ENCODE measurements around the gene KHSRP. TPM values are rescaled to one million over a fixed set of nuclear protein-coding genes. Genes with fewer than 3 reads are reported as not detected.

KHSRP gene
- total RNA-seq, 1 donor, result 86.5 TPM

DNA sequence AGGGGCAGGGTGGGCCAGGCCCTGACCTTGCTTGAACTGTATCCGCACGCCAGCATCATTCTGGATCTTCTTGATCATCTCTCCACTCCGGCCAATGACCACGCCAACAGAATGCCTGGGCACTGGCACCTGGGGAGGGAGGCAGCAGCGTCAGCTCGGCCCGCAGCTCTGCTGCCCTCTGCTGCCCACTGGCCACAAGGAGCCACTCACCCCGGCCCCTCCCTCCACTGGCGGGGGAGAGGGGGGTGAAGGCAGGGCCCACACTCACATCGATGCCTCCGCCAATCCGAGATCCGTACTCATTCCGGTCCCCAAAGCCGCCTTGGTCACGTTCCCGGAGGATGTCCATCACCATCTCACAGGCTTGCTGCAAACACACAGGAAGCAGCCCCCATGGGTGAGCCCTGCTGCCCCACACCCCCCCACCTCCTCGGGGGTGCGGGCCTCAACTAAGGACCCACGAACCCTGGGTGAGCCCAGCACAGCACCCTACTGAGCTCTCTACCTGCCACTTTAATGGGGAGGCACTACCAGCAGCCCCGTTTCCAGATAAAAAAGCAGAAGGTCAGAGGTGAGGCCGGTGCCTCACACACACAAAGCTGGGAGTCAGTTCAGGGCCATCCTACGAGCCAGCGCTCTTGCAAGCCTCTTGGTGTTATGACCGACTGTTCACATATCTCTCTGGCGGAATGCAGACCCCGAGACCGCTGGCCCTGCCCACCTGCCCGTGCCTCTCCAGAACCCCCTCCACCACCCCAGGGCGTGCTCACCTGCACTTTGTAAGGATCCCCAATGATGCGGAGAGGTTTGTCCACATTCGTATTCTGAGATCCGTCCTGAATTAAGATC lies 6.7 kb downstream of the KHSRP start:
- no peak for DNase-seq (ENCODE audit: low read depth)
- TF ChIP-seq, protein P1, sequence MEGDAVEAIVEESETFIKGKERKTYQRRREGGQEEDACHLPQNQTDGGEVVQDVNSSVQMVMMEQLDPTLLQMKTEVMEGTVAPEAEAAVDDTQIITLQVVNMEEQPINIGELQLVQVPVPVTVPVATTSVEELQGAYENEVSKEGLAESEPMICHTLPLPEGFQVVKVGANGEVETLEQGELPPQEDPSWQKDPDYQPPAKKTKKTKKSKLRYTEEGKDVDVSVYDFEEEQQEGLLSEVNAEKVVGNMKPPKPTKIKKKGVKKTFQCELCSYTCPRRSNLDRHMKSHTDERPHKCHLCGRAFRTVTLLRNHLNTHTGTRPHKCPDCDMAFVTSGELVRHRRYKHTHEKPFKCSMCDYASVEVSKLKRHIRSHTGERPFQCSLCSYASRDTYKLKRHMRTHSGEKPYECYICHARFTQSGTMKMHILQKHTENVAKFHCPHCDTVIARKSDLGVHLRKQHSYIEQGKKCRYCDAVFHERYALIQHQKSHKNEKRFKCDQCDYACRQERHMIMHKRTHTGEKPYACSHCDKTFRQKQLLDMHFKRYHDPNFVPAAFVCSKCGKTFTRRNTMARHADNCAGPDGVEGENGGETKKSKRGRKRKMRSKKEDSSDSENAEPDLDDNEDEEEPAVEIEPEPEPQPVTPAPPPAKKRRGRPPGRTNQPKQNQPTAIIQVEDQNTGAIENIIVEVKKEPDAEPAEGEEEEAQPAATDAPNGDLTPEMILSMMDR (IDR thresholded peaks at IDR 0.05; ENCODE audit: insufficient read depth, low read length), result peak; percentile 59
- no peak overlapping the region for H3K4me3 ChIP-seq (ENCODE audit: low read depth, low read length)

DNA sequence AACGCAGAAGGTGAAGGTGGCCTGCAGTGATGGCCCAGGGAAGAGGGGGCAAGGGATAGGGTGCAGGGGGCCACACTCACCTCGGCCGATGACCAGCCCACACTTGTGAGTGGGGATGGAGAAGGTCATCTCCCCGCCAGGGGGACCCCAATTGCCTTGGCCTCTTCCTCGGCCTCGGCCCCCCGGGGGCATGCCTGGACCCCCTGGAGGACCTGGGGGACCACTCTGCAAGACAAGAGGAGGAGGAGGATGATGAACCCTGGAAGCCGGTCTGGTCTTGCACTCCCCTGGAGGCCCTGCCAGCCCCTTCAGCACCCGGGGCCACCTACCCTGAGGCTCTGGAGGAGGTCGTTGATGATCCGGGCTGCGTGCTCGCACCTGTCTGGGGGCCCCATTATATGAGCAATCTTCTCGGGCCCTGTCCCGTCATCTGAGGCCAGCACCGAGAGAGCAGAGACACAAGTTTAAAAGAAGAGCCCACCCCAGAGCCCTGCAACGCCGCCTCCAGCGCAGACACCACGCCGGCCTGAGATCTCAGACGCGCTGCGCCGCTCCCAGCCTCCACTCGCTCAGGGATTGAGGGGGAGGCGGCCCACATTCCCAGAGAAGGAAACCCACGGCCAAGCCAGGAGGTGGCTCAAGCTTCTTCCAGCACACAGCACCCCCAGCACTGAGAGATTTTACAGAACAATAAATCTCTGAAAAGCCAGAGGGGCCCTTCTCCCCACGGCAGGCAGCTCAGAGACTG lies 7.8 kb downstream of the KHSRP start:
- no peak overlapping the region for H3K4me3 ChIP-seq (ENCODE audit: low read depth, low read length)
- DNase-seq (ENCODE audit: low read depth), result no peak
- TF ChIP-seq, protein P1 (IDR thresholded peaks at IDR 0.05; ENCODE audit: insufficient read depth, low read length), result no peak

DNA sequence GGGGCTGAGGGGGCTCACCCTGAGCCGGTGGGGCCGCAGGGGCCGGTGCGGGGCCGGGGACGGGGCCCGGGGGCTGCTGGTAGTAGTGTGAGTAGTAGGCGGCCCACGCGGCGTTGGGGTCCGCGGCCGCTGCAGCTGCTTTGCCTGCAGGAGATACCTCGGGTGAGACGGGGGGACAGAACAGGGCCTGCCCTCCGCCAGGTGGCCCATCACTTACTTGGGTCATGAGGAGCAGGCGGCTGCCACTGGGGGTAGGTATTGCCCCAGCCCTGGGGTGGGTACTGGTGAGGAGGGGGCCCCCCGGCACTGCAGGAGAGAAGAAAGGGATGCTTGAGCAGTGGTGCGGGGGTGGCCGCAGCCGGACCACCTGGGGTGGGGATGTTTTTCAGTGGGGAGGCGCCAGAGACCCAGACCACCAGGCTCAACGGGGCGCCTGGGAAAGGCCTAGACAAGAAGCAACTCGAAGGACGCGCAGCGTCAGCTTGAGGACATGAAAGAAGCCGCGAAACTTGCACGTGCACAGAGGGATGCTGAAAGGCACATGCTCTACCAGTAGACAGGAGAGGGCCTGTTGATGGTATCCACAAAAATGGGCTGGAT lies 8.9 kb downstream of the KHSRP start:
- TF ChIP-seq, protein P1 (IDR thresholded peaks at IDR 0.05; ENCODE audit: insufficient read depth, low read length), result no peak

DNA sequence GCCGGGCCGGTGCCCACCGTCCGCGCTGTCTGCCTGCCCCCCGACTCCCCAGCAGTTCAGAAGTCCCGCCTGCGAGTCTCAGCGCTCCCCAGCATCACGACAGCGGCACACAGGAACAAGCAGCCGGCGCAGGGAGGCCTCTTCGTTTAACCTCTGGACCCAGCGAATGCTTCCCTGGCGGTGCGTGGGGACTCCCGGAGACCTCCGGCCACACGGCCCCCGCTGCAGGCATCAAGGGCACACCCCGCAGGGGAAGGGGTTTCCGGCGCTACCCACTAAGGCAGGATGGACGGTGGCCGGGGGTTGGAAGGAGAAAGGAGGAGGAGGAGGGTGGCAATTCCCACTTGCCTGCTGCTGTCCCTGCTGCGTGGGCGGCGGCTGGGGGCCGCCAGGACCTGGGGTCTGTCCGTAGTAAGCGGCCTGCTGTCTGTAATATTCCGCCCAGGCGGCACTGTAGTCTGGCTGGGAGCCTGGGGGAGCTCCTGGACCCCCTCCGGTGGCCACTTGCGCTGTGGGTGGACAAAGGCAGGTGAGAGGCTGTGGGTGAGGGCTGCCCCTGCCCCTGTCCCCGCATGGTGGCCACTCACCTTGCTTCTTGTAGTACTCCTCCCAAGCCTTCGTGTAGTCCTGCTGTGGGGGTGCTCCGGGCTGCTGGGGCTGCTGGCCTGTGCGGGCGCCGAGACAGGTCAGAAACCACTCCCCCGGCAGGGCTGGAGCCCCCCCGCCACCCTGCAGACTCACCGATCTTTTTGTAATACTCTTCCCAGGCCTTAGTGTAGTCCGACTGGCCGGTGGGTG lies 9.6 kb downstream of the KHSRP start:
- H3K4me3 ChIP-seq (ENCODE audit: low read depth, low read length), result no peak overlapping the region
- TF ChIP-seq, protein P1 (IDR thresholded peaks at IDR 0.05; ENCODE audit: insufficient read depth, low read length), result no peak
- no peak for DNase-seq (ENCODE audit: low read depth)

More for the DNA sequence above, 8.9 kb downstream of the KHSRP start:
- no peak for DNase-seq (ENCODE audit: low read depth)
- no peak overlapping the region for H3K4me3 ChIP-seq (ENCODE audit: low read depth, low read length)

DNA sequence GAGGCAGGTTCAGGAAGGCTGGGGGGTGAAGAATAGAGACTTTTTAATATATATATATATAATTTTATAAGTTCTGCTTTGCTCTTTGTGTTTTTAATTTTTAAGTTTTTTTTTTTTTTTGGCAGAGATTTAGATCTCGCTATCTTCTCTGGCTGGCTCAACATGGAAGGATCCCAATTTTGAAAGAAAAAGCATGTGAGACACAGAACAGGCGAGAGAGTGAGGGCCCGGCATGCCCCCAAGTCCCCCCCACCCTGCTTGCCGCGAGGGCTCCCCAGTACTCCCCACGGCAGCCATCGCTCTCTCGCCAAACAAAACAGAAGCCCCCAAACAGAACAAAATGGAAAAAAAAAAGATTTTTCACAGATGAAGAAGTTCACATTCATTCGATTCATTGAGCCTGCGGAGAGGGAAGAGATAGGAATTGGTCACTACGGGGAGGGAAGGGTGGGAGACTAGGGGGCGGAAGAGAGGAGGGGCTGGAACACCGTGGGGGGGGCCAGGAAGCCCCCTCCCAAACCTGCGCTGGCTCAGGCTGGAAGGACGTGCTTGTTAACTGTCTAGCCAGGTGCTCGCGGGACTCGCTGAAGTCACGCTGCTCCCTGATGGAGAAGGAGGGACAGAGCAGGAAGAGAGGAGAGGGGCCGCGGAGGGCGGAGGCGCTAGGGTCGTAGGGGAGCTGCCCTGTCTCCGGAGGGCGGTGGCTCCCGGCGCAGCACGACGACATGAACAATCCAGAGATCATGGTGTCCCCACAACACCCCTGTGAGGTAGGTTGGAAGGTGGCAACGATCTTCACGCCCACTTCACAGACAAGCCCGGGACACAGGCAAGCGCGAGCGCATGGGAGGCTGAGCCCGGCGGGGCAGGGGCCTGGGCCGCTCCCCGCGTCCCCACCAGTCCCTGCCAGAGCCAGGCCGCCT lies 10.6 kb downstream of the KHSRP start:
- H3K4me3 ChIP-seq (ENCODE audit: low read depth, low read length), result no peak overlapping the region
- TF ChIP-seq, protein P1 (IDR thresholded peaks at IDR 0.05; ENCODE audit: insufficient read depth, low read length), result no peak
- DNase-seq (ENCODE audit: low read depth), result peak; percentile 40

All from fibroblast of the aortic adventitia (primary cell).